Suppressor macrophage treated with lipopolysaccharide for 1 hour (primary cell): ENCODE data around the gene OGA.

Experiments
- DNase-seq, 3 donors: peaks; one replicate each; pipeline ENCODE4 v3.0.0-alpha.2; 2020 to 2022

The OGA gene

DNA sequence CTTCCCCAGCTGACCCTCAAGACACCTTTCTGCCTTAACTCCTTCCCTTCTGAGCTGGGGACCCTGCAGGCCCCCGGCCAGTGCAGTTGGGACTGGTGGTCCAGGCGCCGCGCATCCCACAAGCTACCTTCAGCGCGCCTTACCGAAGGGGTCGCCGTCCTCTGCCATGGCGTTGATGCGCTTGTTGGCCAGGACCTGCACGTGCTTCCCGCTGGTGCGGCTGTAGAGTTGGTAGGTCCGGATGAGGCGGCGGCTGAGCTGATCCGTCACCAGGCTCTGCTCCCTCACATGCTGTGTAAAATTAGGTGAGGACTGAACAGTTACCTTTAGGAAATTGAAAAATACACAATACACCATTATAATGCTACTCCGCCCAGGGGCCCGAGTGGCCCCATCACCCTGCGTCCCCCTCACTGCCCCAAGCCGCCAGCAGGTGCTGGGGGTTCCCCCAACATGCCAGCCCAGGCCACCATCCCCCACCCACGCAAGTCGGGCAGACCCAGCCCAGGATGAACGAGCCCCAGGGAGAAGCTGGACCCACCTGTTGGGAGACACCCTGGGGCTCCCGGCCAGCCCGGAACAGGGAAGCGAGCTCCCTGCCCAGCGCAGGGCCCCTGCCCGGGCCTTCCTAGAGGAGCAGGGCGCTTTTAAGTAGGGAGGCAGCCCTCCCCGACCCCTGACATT, 43.5 kb downstream of the OGA start:
- DNase-seq = no peak

DNA sequence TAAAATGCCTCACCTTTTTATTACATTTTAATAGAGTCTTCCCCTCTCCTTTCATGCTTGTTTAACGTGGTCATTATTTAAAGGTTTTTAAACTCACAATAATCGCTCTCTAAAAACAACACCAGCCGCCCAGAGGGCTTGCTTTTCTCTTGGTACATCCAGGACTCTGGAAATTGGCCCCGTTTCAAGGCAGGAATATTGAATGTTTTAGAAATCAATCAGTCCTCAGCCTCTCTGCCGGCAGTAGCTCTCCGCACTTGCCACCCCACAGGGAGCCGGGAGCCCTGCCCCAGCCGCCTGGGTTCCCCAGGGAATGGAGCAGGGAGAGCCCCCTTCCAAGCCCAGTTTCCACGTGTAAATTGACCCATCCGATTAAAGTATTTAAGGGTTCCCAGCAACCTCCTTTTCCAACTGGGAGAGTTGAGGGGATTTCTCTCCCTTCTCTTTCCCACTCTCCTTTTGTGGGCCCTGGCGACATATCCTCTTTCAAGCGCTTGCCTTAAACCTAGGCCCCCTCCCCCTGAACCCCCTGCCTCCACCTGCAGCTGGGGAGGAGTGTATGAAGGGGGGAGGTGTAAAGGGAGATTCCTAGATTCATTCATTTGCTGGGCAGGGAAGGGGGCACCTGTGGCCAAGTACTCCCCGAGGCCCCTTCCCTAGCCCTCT, 44.2 kb downstream of the OGA start:
- no peak for DNase-seq

DNA sequence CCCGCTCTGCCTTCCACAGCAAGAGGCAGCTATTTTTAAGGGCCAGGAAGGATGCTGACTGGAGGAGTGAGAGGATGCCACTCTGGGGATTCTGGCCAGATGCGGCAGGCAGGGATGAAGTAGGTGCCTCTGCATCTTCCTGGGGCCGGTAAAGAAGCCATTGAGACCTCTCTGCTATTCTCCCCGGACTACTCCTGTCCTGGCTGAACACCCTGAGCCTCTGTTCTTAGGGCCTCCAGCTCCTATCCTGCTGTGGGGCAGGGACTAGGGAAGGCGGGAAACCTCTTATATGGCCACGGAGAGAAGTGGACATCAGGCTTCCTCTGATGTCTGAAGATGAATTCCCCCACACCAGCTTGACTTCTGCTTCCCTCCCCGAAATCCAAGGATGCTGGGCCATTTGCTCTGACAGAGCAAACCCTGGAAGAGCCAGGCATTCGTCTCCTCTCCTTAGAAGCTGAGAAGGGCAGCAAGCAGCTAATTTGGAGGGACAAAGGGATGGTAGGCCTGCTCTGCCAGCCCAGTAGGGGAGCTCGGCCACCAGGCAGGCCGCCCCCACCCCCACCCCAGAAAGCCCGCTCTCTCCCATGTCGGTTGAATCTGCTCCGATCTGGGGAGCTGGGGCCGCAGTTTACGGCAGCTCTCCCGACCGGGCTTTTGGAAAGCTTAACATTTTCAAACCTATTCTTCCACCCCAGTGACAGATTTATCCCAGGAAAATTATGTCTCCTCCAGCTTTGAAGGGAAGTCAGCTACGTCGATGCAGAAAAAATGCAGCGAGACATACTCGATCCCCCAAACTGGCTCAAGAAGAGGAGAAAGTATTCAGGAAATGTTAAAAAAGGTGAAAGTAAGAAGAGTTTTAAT, 45.1 kb downstream of the OGA start:
- no peak for DNase-seq

DNA sequence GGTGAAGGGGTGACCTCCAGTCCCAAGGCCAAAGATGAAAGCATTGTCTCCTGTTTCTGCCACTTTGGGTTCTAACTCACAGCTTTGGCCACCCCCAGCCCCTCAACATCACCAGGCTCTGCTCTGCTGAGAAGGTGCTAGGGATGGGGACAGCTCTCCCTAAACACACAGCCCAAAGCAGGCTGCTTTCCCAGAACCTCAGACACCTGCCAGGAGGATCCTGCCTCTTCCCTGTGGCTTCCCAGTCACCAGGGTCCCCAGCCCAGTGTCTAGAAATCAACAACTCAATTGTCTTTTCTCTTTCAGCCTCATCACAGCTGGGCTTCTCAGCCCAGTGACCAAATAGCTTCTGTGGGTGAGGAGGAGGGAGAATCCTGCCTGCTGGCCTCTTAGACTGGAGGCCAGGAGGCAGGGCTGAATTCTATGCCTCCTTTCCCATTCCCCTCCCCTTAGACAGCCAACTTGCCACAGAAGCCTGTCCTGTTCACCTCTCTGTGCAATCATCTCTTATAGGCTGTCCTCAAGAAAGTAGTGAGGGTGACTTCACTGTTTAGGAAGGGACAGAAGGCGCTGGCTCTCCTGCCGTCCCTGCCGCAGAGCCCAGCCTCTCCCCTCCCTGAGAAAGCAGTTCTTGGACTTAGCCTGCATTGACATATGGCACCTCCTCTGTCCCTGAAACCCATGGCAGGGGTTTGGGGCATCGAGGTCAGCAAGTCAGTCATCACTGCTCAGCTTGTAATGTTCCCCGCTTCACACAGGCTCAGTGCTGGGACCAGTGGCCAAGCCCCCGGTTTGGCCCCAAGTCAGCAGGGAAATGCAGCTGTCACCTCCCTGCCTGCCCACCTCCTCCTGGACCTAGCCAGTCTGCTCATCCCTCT, 46.0 kb downstream of the OGA start:
- no peak for DNase-seq

DNA sequence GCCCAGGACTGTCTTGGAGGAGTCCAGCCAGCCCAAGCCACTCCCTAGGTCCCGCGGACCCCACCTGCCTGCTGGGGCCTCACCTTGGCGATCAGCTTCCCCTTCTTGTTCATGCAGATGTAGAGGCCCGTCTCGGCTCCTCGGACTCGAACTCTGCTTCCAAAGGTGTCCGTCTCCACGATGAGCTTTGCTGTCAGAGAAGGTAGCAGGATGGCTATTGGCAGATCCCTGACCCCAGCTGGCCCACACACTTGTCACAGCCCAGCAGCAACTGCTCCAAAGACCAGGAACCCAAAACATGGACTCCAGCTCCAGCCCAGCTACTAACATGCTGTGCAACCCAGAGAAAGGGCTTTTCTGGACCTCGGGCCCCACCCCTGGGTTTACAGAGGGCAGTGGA, 46.9 kb downstream of the OGA start:
- no peak for DNase-seq

DNA sequence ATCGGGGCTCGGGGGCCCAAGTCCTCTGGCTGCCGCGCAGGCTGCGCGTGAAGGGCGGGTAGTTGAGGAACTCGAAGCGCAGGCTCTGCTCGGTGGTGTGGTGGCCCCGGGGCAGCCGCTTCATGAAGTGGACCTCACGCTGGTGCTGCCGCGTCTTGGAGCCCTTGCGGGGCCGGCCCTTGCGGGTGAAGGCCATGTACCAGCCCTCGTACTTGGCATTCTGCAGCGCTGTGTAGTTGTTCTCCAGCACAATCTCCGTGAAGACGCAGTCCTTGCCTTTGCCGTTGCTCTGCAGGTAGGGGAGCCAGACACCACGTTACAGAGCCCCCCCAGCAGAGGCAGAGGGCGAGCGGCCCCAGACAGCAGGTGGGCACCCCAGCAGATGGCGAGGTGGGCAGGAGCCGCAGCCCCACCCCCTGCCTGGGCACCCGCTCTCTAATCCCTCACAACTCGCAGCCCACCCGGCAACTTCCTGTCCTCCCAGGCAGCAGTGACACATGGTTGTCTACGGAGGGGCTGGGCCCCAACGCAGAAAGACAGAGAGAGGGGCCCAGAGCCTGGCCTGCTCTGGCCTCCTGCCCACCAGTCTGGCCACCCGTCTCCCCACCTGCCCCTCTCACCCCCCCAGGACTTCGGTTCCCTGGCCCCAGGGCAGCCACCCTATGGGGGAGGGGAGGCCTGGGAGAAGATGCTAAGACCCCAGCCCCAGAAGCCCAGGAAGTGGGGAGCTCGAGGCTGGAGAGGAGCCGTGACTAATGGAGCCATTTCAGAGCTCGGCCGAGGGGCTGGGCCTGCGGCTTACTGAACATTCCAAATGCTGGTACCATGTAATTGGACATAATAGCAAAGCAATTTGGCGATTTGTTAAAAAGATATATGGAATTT, 47.7 kb downstream of the OGA start:
- no peak for DNase-seq

DNA sequence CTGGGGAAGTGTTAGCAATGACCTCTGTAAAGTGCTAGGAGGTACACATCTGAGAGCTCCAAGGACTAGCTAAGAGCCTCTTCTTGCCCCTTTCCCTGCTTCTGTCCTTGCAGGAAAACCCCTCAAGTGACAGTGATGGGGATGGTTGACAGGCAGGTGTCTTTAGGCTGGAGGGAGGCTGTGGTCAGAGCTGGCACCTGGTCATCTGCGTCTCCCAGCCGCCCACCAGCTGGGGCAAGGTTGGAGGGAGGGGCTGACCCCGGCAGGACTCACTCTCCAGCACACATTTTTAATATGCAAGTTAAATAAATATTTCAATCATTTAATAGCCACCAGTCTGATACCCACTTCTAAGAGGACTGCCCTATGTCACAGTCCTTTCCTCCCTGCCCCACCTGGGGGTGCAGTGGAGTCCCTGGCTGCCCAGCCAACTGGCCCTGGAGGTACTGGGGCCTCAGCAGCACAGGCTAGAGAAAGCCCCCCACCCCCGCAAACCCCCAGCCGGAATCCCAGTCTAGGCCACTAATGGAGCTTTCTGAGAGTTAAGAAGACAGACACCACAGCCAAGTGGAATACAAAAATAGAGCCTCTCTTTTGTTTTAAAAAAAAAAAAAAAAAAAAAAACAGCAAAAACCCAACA, 48.6 kb downstream of the OGA start:
- no peak for DNase-seq

DNA sequence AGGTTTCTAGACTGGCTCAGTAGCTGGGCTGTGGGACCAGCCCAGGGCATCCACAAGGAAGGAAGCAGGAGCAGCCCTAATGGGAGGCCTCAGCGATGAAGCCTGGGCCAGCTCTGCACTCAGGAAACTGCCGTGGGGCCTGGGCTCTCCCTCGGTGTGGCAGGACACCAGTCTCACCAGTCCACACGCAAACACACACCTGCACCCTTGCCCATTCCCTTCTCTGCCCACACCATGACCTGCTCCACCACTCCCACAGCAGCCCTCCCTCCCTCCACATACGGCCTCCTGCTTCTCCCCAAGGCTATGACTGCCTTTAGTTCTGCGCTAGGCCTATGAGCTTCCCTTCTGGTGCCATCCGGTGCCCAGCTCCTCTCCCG, 49.5 kb downstream of the OGA start:
- no peak for DNase-seq

DNA sequence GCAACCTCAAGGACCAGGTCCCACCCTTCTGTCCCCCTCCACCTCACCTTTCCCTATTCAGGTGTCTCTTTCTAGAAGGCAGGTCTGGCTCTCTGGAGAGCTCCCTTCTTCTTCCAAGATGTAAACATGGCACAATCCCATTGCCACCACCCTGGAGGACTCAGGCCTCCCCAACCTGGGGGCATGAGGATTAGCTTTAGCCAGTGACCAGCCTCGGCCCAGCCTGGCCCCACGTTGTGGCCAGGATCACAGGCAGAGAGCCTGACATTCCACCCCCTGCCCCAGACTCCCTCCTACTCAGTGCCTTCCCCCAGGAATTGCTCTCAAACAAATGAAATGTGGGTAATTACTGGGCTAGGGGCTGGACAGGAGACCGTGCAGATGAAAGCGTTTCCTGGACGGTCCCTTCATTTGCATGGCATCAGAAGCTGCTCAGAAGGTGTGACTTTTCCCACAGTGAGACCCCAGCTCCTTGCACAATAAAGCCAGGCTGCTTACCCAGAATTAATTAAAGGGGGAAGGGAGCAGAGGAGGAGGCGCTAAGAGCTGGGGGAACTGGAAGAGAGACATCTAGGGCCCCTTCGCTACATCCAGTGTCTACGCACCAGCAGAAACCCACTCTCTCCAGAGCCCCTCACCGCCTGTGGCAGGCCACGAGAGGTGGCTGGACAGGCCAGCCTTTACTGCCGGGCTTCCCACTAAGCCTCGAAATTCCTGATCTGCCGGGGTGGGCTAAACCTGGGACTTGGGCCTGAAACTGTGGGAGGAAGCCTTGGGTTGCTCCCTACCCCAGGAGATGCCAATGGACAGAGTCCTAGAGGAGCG, 50.1 kb downstream of the OGA start:
- DNase-seq = no peak

DNA sequence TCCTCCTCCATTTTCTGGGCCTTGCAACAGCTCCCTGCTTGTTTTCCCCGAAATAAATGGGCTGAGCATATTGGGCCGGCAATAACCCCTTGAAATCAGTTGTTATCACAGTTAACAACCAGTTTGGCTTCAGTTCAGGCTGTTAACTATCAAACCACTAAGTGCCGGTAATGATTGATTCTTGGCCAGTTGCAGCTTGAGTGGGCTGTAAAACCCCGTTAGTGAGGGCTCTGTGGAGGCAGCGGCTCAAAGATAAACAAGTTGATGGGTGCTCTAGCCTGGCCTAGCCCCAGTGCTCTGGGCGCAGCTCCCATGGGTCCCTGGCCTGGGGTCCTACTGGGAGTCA, 50.7 kb downstream of the OGA start:
- no peak for DNase-seq

DNA sequence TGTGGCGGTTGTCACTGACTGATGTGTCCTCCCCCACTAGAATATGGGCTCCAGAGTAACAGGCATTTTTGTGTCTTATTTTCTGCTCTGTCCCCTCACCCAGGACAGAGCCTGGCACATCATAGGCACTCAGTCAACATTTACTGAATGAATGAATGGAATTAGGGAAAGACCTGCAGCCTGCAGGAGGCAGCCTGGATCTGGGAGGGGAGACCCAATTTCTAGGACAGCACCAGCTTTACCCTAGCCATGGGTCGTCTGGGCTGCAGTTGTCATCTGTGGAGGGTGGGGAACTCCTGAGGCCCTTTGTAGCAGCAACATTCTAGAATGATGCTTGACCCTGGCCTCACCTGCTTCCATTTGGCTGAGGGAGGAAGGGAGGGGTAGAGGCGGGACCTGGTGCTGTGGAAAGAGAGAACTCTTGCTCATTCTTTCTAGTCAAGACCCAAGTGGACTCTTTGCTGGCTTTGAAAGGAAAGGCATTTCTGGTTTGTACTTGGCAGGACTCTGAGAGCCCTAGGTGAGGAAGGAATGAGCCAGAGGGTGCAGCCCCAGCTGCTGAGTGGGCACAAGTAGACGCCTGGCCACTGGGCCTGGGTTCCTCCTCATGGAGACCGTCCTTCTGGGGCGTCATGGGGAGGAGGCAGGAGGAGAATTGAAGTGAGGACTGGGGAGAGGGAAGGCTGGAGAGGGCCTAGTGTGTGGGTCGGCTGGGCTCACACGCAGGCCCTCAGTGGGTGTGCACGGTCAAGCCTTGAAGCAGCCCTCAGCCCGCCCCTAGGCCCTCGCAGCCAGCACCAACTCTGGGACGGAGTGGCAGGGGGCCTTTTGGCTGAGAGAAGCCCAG, 51.3 kb downstream of the OGA start:
- no peak for DNase-seq

DNA sequence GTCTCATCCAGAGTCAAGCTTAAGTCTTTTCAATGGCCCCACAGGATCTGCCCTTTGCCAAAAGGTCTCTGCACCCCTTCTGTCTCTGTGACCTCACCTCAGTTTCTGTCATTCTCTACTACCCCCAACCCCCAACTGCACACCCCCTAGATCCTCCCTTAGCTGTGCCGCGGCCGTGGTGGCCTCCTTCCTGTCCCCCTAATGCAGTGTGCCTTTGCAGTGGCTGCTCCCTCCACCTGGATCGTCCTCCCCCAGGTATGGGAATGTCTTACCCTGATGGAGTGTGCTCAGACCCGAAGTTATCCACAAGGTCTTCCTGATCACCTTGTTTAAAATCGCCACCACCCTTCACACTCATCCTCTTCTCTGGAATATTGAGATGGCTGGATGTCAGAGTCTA, 51.9 kb downstream of the OGA start:
- DNase-seq = no peak

DNA sequence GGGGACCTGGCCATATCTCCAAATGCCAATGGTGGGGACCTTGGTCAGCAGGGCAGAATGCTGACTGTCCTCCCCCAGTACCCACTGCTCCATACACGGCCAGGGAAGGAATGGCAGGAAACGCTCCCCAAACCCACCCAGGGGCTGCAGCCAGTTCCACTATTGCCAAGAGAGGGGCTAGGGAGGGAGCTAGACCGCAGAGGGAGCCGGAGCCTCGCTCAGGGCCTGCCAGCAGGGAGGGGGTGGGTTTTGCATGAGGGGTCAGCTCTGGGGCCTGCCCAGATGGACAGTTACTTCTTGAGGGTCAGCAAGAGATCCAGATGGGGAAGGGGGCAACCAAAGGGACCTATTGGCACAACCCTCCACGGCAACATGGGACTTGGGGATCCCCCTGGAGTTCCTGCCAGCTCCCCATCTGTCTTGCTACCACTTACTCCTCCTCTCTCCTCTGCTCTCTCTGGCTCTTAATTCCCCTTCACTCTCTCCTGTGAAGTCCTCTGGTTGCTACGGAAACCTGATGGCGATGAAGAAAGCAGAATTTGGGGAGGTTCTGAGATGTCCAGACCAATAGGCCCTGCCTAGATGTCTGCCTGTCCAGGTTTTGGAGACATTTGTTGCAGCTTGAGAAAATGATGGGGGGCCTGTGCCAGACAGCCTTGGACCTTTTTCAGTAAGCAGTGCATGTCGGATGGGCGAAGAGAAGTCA, 55.0 kb downstream of the OGA start:
- no peak for DNase-seq

DNA sequence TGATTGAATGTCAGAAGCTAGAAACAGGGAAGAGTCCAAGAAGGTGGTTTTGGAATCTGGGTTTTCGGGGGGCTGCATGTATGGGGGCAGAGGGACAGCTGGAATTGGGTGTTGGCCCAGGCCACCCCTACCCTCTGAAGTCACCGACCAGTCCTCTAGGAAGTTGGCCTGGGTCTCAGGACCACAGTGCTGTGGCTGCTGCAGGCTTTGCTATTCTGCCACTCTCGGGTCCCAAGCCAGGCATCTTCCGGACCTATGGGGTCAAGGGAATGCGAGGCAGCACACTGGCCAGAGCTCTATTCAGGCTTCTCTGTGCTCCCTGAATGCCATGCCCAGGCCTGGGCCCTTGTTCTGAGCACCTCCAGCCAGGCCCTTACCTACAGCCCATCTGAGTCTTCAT, 55.5 kb downstream of the OGA start:
- no peak for DNase-seq

DNA sequence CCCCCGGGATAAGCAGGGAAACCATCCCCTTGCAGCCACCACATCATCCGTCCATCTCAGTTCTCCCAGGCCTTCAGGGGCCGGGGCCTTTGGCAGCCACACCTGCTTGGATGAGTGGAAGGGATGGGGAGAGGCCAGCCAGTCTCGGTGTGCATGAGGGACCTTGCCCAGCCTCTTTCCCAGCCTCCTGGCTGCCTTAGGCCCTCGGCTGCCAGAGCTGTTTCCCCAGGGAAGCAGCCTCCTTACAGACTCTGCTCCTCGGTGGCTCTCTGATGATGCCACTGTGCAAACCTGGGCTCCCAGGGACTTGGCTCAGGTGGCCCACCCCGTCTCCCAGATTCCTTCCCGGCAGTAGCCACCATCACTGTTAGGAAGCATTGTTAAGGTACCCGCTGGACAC, 57.0 kb downstream of the OGA start:
- no peak for DNase-seq

DNA sequence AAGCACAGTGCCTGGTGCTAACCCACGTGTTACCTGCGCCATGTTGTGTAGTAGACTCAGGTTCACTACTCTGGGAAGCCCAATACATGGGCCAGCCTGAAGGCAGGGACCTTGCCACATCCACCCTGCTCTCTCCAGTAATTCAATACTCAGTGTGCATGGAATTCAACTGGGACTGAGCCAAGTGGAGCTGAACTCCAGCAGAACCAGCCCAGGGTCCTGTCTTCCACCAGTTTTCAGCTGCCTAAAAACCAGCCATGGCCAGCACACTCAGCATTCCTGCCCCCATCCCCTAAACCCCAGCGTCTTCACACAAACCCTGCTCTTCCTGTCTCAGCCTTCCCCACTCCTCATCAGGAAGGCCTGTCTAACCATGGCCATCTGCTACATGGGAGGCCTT, 57.7 kb downstream of the OGA start:
- DNase-seq = no peak

DNA sequence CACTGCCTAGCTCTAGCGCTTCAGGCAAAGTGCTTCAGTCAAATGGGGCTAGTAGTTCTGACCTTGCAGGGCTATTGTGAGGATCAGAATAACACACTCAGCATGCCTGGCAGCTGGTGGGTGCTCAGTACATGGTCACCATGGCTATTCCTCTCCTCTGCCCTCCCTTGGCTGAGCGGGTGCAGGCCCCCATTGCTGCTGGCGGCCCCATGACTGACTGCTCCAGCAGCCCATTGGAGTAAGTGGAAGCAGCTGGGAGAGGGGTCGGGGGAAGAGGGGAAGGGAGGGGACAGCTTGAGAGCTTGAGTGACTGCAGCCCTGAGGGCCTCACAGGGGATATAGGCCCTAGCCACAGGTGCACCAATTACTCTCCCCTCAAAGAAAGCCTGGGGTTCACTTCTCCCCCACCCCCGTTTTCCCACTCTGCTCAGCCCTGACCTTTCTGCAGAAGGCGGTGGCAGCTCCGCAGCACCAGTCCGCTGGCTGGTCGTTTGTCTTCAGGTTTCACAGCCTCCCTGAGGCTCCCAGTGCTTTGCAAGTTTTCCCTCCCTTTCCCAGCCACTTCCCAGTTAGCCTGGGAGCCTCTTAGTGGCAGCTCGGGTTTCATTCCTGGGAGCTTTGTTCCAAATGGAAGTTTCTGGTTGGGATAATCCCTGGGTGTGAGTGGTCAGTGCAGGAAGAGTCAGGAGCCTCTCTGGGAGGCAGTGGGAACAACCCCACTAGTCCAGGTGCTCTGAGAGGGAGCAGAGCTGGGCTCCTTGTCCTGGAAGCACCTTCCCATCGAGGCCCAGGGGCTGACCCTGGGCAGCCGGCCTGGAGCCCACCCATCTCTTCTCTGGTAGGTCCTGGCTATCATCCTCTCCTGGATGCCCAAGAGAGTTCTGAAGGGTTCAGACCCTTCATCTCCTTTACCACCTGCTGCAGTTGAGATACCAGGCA, 58.7 kb downstream of the OGA start:
- no peak for DNase-seq

DNA sequence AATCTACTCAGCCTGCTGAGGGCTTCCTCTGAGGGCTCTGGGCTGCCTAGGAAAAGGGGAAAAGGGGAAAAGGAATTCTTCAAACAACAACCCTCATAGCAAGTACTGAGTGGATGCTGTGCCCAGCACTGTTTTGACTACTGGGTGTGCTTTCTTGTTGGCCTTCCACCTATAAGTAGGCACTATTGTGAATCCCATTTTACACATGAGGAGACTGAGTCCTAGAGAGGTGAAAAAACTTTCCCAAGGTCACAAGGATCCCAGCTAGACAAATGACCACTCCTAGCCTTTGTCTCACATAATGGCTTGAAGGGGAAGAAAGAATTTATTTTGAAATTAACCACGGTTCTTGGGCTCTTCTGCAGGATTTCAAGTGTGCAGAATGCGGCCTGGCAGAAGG, 59.4 kb downstream of the OGA start:
- no peak for DNase-seq
